Uterus (tissue), 2 donors: ENCODE data around the gene RPL21.

Source experiments
- POLR2A ChIP-seq, 2 donors: fragments of 450-650 bp; IDR thresholded peaks; one replicate each; pipeline ENCODE4 v1.6.1; 2016; ENCODE audit warnings: antibody characterized with exemption in 2 of 2, mild to moderate bottlenecking in 1 of 2, moderate library complexity in 1 of 2
- TF ChIP-seq, protein P1 (sequence below), 4 experiments: fragments of 200-600 bp in 2 of 4; fragments of 450-650 bp in 2 of 4; sonication (generic) in 2 of 4; IDR thresholded peaks; one replicate each; pipeline ENCODE4 v1.5.1; 2016 to 2019; ENCODE audit warnings: antibody characterized with exemption in 4 of 4, mild to moderate bottlenecking in 2 of 4, moderate library complexity in 1 of 4

DNA sequence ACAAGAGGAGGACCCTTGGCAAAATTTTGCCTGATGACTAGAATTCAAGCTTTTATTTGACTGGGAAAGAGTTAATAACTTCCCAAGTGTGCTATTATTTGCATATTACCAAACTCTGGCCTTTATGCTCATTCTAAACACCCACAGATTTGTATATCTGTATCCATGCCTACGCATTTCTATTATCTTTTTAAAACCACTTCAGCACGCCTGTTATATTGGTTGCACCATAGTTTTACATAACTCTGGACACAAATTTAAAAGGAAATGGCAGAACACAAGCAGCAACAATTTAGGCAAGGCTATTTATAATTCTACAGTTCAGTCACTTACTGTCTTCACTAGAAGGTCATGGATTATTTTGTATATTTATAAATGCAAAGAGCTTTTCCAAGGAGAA, 15.6 kb downstream of the RPL21 start:
- TF ChIP-seq POLR2A (IDR thresholded peaks at IDR 0.05), result no peak
- TF ChIP-seq, protein P1, sequence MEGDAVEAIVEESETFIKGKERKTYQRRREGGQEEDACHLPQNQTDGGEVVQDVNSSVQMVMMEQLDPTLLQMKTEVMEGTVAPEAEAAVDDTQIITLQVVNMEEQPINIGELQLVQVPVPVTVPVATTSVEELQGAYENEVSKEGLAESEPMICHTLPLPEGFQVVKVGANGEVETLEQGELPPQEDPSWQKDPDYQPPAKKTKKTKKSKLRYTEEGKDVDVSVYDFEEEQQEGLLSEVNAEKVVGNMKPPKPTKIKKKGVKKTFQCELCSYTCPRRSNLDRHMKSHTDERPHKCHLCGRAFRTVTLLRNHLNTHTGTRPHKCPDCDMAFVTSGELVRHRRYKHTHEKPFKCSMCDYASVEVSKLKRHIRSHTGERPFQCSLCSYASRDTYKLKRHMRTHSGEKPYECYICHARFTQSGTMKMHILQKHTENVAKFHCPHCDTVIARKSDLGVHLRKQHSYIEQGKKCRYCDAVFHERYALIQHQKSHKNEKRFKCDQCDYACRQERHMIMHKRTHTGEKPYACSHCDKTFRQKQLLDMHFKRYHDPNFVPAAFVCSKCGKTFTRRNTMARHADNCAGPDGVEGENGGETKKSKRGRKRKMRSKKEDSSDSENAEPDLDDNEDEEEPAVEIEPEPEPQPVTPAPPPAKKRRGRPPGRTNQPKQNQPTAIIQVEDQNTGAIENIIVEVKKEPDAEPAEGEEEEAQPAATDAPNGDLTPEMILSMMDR (IDR thresholded peaks at IDR 0.05), result no peak
